Epithelial cell of proximal tubule (primary cell): ENCODE data around the gene CRIM1. TPM values are rescaled to one million over a fixed set of nuclear protein-coding genes. Genes with fewer than 3 reads are reported as not detected.

Experiments
- DNase-seq: peaks from one replicate; pipeline ENCODE4 v3.0.0-alpha.2; 2011; ENCODE audit warnings: low read depth
- H3K4me3 ChIP-seq: 2 replicates; pipeline ENCODE4 v1.5.1; 2011; ENCODE audit warnings: low read depth, mild to moderate bottlenecking, low read length
- CTCF ChIP-seq: conservative IDR thresholded peaks from 2 replicates; pipeline ENCODE4 v1.5.1; 2012; ENCODE audit warnings: low read depth, mild to moderate bottlenecking, low read length
- total RNA-seq: library from RNA; depleted of rRNA; stranded (reverse); fragments of >200 nt; gene quantifications from 2 replicates; pipeline ENCODE4 v1.2.3, GENCODE V29; 2015

The CRIM1 gene
- total RNA-seq, 1 donor from 2014 or later, result 143 TPM

DNA sequence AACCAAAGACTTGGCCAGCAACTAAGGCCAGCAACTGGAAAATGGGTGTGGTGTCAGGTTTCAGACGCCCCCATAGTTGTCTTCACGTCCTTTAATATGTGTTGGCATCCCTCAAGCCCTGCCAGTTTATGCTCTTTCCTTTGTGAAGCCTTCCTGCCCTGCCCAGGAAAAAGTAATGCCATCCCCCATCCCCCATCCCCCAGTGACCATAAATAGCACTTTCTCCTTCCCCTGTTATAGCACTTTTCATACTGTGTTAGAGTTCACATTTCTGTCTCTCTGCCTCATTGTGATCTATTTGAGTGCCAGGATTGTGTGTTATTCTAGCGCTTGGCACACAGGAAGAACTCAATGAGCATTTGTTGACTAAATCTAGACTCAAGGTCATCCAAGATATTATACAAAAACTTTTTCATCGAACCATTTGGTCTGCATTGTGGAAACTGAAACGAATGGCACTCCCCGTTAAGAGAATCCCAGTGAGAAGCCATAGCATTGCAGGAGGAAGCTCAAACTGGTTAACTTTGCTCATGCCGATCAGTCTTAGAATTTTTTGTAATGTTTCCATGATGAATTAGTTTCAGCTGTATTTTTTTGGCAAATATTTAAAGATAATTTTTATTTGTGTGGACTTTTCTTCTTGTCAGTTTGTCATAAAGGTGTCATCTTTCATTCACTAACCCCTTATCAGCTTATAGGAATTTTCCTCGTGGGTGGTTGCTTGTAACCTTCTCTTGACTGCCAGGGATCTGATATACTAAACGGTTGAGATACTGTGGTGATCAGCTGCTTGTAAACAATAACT is 15.7 kb downstream of the CRIM1 start:
- H3K4me3 ChIP-seq, result no peak overlapping the region
- no peak for DNase-seq
- TF ChIP-seq CTCF, result no peak

GRCh38 chr2:36371928-36372391 is 16.4 kb downstream of the CRIM1 start:
- TF ChIP-seq CTCF, result no peak
- H3K4me3 ChIP-seq, result no peak overlapping the region

GRCh38 chr2:36373149-36373926 is 17.8 kb downstream of the CRIM1 start:
- no peak overlapping the region for H3K4me3 ChIP-seq
- no peak for DNase-seq
- TF ChIP-seq CTCF, result no peak

More at GRCh38 chr2:36371928-36372391, 16.4 kb downstream of the CRIM1 start:
- peak; percentile 90 for DNase-seq

- H3K4me3 ChIP-seq, result no peak overlapping the region
- no peak for TF ChIP-seq CTCF
- no peak for DNase-seq
Measured at GRCh38 chr2:36374585-36374984, 19.0 kb downstream of the CRIM1 start.

DNA sequence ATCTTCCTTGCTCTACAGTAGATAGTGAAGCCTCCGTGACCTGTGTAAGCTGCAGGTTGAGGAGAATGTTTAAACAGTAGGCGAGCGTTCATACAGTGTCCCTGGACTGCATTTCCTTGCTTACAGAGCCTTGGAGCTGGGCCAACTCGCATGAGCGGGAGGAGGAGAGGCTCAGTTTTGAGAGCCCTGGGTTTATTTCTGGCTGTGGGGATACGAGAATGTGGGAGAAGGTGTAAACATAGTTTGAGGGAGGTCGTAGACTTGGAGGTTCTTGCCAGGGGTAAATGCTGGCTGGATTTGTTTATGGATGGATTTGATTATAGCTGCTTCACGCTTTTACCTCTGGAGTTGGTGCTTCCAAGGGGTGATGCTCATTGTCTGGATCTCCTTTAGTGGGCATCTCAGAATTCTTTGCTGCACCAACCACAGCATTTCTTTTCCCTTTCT is 20.8 kb downstream of the CRIM1 start:
- TF ChIP-seq CTCF, result no peak
- no peak overlapping the region for H3K4me3 ChIP-seq
- DNase-seq, result no peak

- no peak overlapping the region for H3K4me3 ChIP-seq
- TF ChIP-seq CTCF, result peak; percentile 27
- DNase-seq, result no peak
Measured at GRCh38 chr2:36376992-36377738, 21.6 kb downstream of the CRIM1 start.
